Esophagus squamous epithelium (tissue), 5 donors: Measurements from ENCODE around the gene RNF187. TPM values are rescaled to one million over a fixed set of nuclear protein-coding genes. Genes with fewer than 3 reads are reported as not detected.

Experiments
- DNase-seq: peaks from one replicate; lab custom pipeline; 2025; lab: John Stamatoyannopoulos, UW
- H3K27ac ChIP-seq, 4 donors: fragments of 200-600 bp; sonication (generic); one replicate each; pipeline ENCODE4 v1.5.1; 2016 to 2019; ENCODE audit warnings: mild to moderate bottlenecking in 1 of 4
- H3K27me3 ChIP-seq, 4 donors: fragments of 200-600 bp; sonication (generic); 1 replicate in 3 of 4; 2 replicates in 1 of 4; pipeline versions ENCODE4 v1.5.1 to v1.6.0; 2017 to 2021; ENCODE audit warnings: antibody characterized with exemption in 1 of 4
- H3K36me3 ChIP-seq, 3 donors: fragments of 200-600 bp; sonication (generic); one replicate each; pipeline ENCODE4 v1.5.1; 2016 to 2019
- H3K4me1 ChIP-seq, 3 donors: fragments of 200-600 bp; sonication (generic); one replicate each; pipeline ENCODE4 v1.5.1; 2017 to 2019
- H3K4me3 ChIP-seq, 4 donors: fragments of 200-600 bp; sonication (generic); 1 replicate in 3 of 4; 2 replicates in 1 of 4; pipeline ENCODE4 v1.5.1; 2016 to 2019; ENCODE audit warnings: mild to moderate bottlenecking in 2 of 4, moderate library complexity in 1 of 4
- H3K9me3 ChIP-seq, 3 donors: fragments of 200-600 bp; sonication (generic); one replicate each; pipeline ENCODE4 v1.5.1; 2016 to 2019
- CTCF ChIP-seq, 6 experiments: fragments of 450-650 bp in 4 of 6; fragments of 200-600 bp in 2 of 6; sonication (generic) in 2 of 6; IDR thresholded peaks; one replicate each; pipeline ENCODE4 v1.5.1; 2016 to 2019; ENCODE audit warnings: antibody characterized with exemption in 6 of 6, mild to moderate bottlenecking in 4 of 6, moderate library complexity in 4 of 6
- POLR2A ChIP-seq, 4 donors: fragments of 450-650 bp; IDR thresholded peaks; one replicate each; pipeline ENCODE4 v1.6.1; 2017; ENCODE audit warnings: antibody characterized with exemption in 4 of 4, mild to moderate bottlenecking in 4 of 4, moderate library complexity in 3 of 4
- WGBS, 2 donors: methylation state at CpG; one replicate each; pipeline ENCODE4 v1.1.5; 2018; 5-methylcytosine and 5-hydroxymethylcytosine counted together
- intact Hi-C: fragments of 100-400 bp; cut with DNase I; formaldehyde crosslinking; loops from one replicate; pipeline ENCODE4 v1.15.0; 2022
- small RNA-seq, 4 donors: library from RNA; depleted of rRNA; stranded (forward); fragments of <200 nt; gene quantifications; one replicate each; pipeline ENCODE3, GENCODE V24; 2016
- total RNA-seq, 4 donors: library from RNA; depleted of rRNA; stranded (reverse); fragments of >200 nt; gene quantifications; one replicate each; pipeline ENCODE4 v1.1.0, GENCODE V29; 2016
- donor health status: DM: yes; HTN: yes; CAD: no.

The RNF187 gene
- total RNA-seq, 4 donors from 2014 or later: 33.4 to 74.7 (median 60.0) TPM

GRCh38 chr1:228544921-228545591 lies 57.9 kb downstream of the RNF187 start:
- no peak overlapping the region for H3K4me3 ChIP-seq
- no peaks in the 10 kb centered on the region for H3K36me3 ChIP-seq
- no peak overlapping the region for H3K27ac ChIP-seq
- no peaks in the 10 kb centered on the region for H3K4me1 ChIP-seq
- intact Hi-C loops: no loop called here
- no peak for DNase-seq
- no peaks in the 10 kb centered on the region for H3K9me3 ChIP-seq
- 51 to 54% methylated on average over 3 to 4 of the region's 4 CpGs for WGBS, 2 donors
- TF ChIP-seq POLR2A (IDR thresholded peaks at IDR 0.05) (no peak), CTCF (IDR thresholded peaks at IDR 0.05) (no peak)
- peaks cover 0 to 45% (median 0%) of the 10 kb centered on the region in 4 donors for H3K27me3 ChIP-seq

Small RNA genes lying within 50 kb of the gene (small RNA-seq; reads per million reads assigned to genes)
- 0 reads per million in 4 donors for gene MIR4666A

Other genes starting within 250 kb of the RNF187 start
- 10 to 100 TPM; 15.2 to 30.8 (median 20.6) TPM for gene TRIM11, start 80.5 kb upstream of the RNF187 start, total RNA-seq
- 1 to 10 TPM in 2 of 4 donors, under 1 TPM in 2; 0.13 to 3.0 (median 0.99) TPM for gene TRIM17, start 70.5 kb upstream of the RNF187 start, total RNA-seq
- gene RHOU, start 248.1 kb downstream of the RNF187 start, total RNA-seq: 1 to 10 TPM in 2 of 4 donors, under 1 TPM in 2; 0.27 to 9.2 (median 2.5) TPM